Activated CD8-positive, alpha-beta memory T cell treated with anti-CD3 and anti-CD28 coated beads, Interleukin-2, amount 50 U/mL, for 4 hours (primary cell): ENCODE results near the gene KLHL29.

Source experiments
- DNase-seq: peaks from one replicate; pipeline ENCODE4 v3.0.0-alpha.2; 2020

KLHL29 gene

GRCh38 chr2:23423062-23423872, 38.3 kb downstream of the KLHL29 start:
- no peak for DNase-seq

- DNase-seq: no peak
Observed at GRCh38 chr2:23423873-23424680, 39.1 kb downstream of the KLHL29 start.

GRCh38 chr2:23425338-23425871, 40.4 kb downstream of the KLHL29 start:
- DNase-seq: no peak

GRCh38 chr2:23425885-23426262, 40.9 kb downstream of the KLHL29 start:
- DNase-seq: no peak

- no peak for DNase-seq
Observed at GRCh38 chr2:23426263-23426905, 41.4 kb downstream of the KLHL29 start.

- no peak for DNase-seq
Observed at GRCh38 chr2:23427350-23427749, 42.4 kb downstream of the KLHL29 start.

GRCh38 chr2:23427976-23428375, 43.0 kb downstream of the KLHL29 start:
- no peak for DNase-seq

GRCh38 chr2:23429036-23429435, 44.1 kb downstream of the KLHL29 start:
- DNase-seq: no peak

GRCh38 chr2:23430263-23430662, 45.3 kb downstream of the KLHL29 start:
- DNase-seq: no peak

- no peak for DNase-seq
Observed at GRCh38 chr2:23432531-23432930, 47.6 kb downstream of the KLHL29 start.

GRCh38 chr2:23433282-23433681, 48.3 kb downstream of the KLHL29 start:
- no peak for DNase-seq

GRCh38 chr2:23434721-23435121, 49.7 kb downstream of the KLHL29 start:
- no peak for DNase-seq

- no peak for DNase-seq
Observed at GRCh38 chr2:23435250-23436035, 50.5 kb downstream of the KLHL29 start.

GRCh38 chr2:23436346-23437098, 51.5 kb downstream of the KLHL29 start:
- no peak for DNase-seq

GRCh38 chr2:23441414-23441813, 56.4 kb downstream of the KLHL29 start:
- no peak for DNase-seq

- no peak for DNase-seq
Observed at GRCh38 chr2:23445450-23445868, 60.5 kb downstream of the KLHL29 start.

- no peak for DNase-seq
Observed at GRCh38 chr2:23446916-23447315, 61.9 kb downstream of the KLHL29 start.

- no peak for DNase-seq
Observed at GRCh38 chr2:23447405-23447804, 62.4 kb downstream of the KLHL29 start.

- no peak for DNase-seq
Observed at GRCh38 chr2:23448906-23449305, 63.9 kb downstream of the KLHL29 start.

GRCh38 chr2:23449413-23449812, 64.4 kb downstream of the KLHL29 start:
- DNase-seq: no peak

GRCh38 chr2:23449831-23450331, 64.9 kb downstream of the KLHL29 start:
- no peak for DNase-seq

GRCh38 chr2:23452372-23452771, 67.4 kb downstream of the KLHL29 start:
- DNase-seq: no peak
